ENCODE results near the gene CNIH3.

DNA sequence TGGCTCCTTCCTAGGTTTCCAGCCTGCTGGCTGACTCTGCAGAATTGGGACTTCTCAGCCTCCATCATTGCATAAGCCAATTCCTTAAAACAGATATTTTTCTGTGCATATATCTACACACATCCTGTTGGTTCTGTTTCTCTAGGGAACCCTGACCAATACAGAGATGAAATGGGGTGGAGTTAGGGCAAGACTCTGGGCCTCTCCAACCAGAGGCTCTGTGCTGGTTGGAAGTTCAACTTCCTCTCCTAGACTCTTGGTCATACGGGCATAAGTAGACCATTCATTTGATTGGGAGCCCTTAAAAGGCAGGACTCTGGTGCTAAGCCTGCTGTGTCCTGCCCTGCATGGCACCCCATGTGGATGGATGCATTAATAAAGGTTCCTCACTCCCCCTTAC lies 55.0 kb downstream of the CNIH3 start:
- TF ChIP-seq NFIC (IDR thresholded peaks at IDR 0.05; ENCODE audit: low read depth, low read length) (no peak), SP1 (IDR thresholded peaks at IDR 0.05; ENCODE audit: low read depth, low read length) (no peak), POLR2A (IDR thresholded peaks at IDR 0.05; ENCODE audit: low read depth, low read length) (no peak)

All from GM12878 (cell line).